Measurements from ENCODE around the gene SCGB3A2. TPM values are rescaled to one million over a fixed set of nuclear protein-coding genes. Genes with fewer than 3 reads are reported as not detected.

SCGB3A2 gene
- total and polyA plus RNA-seq, 2 of the 8 experiments (the other 6 are each of a cell fraction or from before 2014, with no cell fraction given) = 47.1 to 63.6 TPM

DNA sequence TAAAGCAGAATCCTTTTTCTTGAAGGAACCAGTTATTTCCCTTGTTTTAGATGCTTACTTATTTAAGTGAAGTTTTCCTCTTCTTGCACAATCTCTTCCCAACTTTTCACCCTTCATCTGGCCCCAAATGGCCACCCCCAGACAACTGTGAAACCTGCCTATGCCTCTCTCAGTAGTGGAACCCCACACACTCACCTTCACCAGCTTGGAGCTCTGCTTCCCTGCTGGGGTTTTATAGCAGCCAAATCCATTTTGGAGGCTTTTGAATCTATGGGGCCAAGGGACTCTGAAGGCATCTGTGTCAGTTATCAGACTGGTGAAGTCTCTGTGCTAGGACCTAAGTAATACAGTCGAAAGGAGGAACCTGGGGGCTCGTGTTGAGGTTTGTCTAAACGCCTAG lies 24.2 kb upstream of the SCGB3A2 start (continued):
- TF ChIP-seq RXRA (IDR thresholded peaks at IDR 0.05; ENCODE audit: insufficient read depth, low read depth, low read length) = no peak
- no peak for TF ChIP-seq SP4 (IDR thresholded peaks at IDR 0.05; ENCODE audit: low read length)
- no peak for TF ChIP-seq TEAD4 (IDR thresholded peaks at IDR 0.05; ENCODE audit: low read depth, low read length)
- TF ChIP-seq POU5F1 (IDR thresholded peaks at IDR 0.05; ENCODE audit: low read depth, low read length) = no peak
- TF ChIP-seq GTF2F1 (IDR thresholded peaks at IDR 0.05; ENCODE audit: borderline replicate concordance, low read depth, low read length) = no peak
- no peak for TF ChIP-seq SP1 (IDR thresholded peaks at IDR 0.05; ENCODE audit: low read depth, low read length)
